Endothelial cell of umbilical vein (primary cell): ENCODE measurements around the gene PLXNB2. TPM values are rescaled to one million over a fixed set of nuclear protein-coding genes. Genes with fewer than 3 reads are reported as not detected.

ENCODE experiments used
- BruUV-seq: library from RNA; stranded (reverse); fragments of 400-500 nt; replicated peaks from 2 replicates; lab custom pipeline; 2021; lab: Mats Ljungman, UMichigan
- CTCF ChIA-PET: fragments of 300-600, 350-600 bp; sonication (Branson Sonifier 250); formaldehyde crosslinking; loops from one replicate; lab custom pipeline; 2021; ENCODE audit warnings: antibody characterized with exemption, inconsistent platforms; lab: Charles Lee
- POLR2A ChIA-PET: fragments of 300-600, 350-600 bp; sonication (Branson Sonifier 250); formaldehyde crosslinking; loops from one replicate; lab custom pipeline; 2021; ENCODE audit warnings: antibody characterized with exemption, inconsistent platforms; lab: Charles Lee
- DNase-seq: peaks from one replicate; pipeline ENCODE4 v3.0.0-alpha.2; 2011; ENCODE audit warnings: low read depth, low spot score
- FAIRE-seq: peaks from 2 replicates; lab custom pipeline; 2011; peaks lifted over from hg19 to GRCh38; lab: Jason Lieb, UNC
- H2AFZ ChIP-seq: 2 replicates; pipeline ENCODE4 v1.6.0; 2012; ENCODE audit warnings: low read depth, low read length, control low read depth, inconsistent platforms
- H3K27ac ChIP-seq: 2 replicates; pipeline ENCODE4 v1.5.1; 2011; ENCODE audit warnings: low read depth, mild to moderate bottlenecking, control low read depth, low read length, moderate library complexity; ENCODE audit not compliant: insufficient read depth
- H3K27me3 ChIP-seq, 2 experiments: 2 replicates each; pipeline versions ENCODE4 v1.6.0 to v1.6.1; 2011; ENCODE audit warnings: low read length in 2 of 2, mixed read lengths in 1 of 2; ENCODE audit not compliant: control insufficient read depth in 2 of 2, insufficient read depth in 2 of 2
- H3K36me3 ChIP-seq, 2 experiments: 2 replicates in 1 of 2; 3 replicates in 1 of 2; pipeline ENCODE4 v1.5.1; 2011; ENCODE audit warnings: low read length in 2 of 2, mild to moderate bottlenecking in 1 of 2, moderate library complexity in 1 of 2; ENCODE audit not compliant: control insufficient read depth in 2 of 2, insufficient read depth in 2 of 2; ENCODE audit errors: extremely low read depth in 1 of 2
- H3K4me1 ChIP-seq: 3 replicates; pipeline ENCODE4 v1.5.1; 2011; ENCODE audit warnings: mild to moderate bottlenecking, low read length; ENCODE audit not compliant: control insufficient read depth, insufficient read depth; ENCODE audit errors: extremely low read depth
- H3K4me2 ChIP-seq: 2 replicates; pipeline ENCODE4 v1.6.1; 2011; ENCODE audit warnings: low read length, control low read depth, mixed read lengths; ENCODE audit not compliant: insufficient read depth
- H3K4me3 ChIP-seq, 3 experiments: fragments of 200-600 bp in 1 of 3; sonication (generic), shearing (Covaris generic) in 1 of 3; replicated peaks in 1 of 3; 2 replicates each; pipeline ENCODE4 v1.5.1; 2011 to 2016; ENCODE audit warnings: control low read depth in 3 of 3, low read length in 3 of 3, mild to moderate bottlenecking in 2 of 3, inconsistent platforms in 1 of 3, low read depth in 1 of 3, moderate library complexity in 1 of 3; ENCODE audit not compliant: insufficient read depth in 1 of 3
- H3K79me2 ChIP-seq: 2 replicates; pipeline ENCODE4 v1.6.0; 2012; ENCODE audit warnings: low read length, inconsistent platforms; ENCODE audit not compliant: control insufficient read depth, insufficient read depth
- H3K9ac ChIP-seq: replicated peaks from 2 replicates; pipeline ENCODE3; 2011; ENCODE audit warnings: low read length, control low read depth; ENCODE audit not compliant: insufficient read depth; ENCODE audit errors: extremely low read depth
- H3K9me1 ChIP-seq: replicated peaks from 3 replicates; pipeline ENCODE4 v1.6.0; 2011; ENCODE audit warnings: mild to moderate bottlenecking, low read length; ENCODE audit not compliant: control insufficient read depth, insufficient read depth; ENCODE audit errors: extremely low read depth
- H3K9me3 ChIP-seq: replicated peaks from 2 replicates; pipeline ENCODE4 v1.5.1; 2012; ENCODE audit warnings: low read length, inconsistent platforms; ENCODE audit not compliant: control insufficient read depth, insufficient read depth
- H4K20me1 ChIP-seq: replicated peaks from 2 replicates; pipeline ENCODE3; 2011; ENCODE audit warnings: mild to moderate bottlenecking, low read length; ENCODE audit not compliant: control insufficient read depth, insufficient read depth; ENCODE audit errors: extremely low read depth
- EZH2 ChIP-seq: IDR thresholded peaks from 2 replicates; pipeline ENCODE4 v1.6.1; 2012; ENCODE audit warnings: borderline replicate concordance, low read depth, mild to moderate bottlenecking, moderate library complexity, low read length, inconsistent platforms; ENCODE audit not compliant: severe bottlenecking
- FOS ChIP-seq: IDR thresholded peaks from 2 replicates; pipeline ENCODE4 v1.6.1; 2011; ENCODE audit warnings: mild to moderate bottlenecking, low read length, moderate library complexity, borderline replicate concordance; ENCODE audit not compliant: insufficient read depth
- GATA2 ChIP-seq: IDR thresholded peaks from 2 replicates; pipeline ENCODE4 v1.7.0; 2011; ENCODE audit warnings: low read depth, mild to moderate bottlenecking, moderate library complexity, mixed read lengths, low read length; ENCODE audit not compliant: insufficient read length, insufficient read depth
- MYC ChIP-seq: IDR thresholded peaks from one replicate; pipeline ENCODE4 v1.6.1; 2011; ENCODE audit warnings: mild to moderate bottlenecking, low read depth, low read length
- POLR2A ChIP-seq: IDR thresholded peaks from 2 replicates; pipeline ENCODE4 v1.6.1; 2012; ENCODE audit warnings: low read depth, mild to moderate bottlenecking, control low read depth, low read length
- dilution Hi-C: fragments of 300-500 bp; cut with MboI; formaldehyde crosslinking; loops from one replicate; pipeline ENCODE4 v1.15.0; 2019; ENCODE audit warnings: low sequenced_read_pairs; ENCODE audit not compliant: extremely low pct_ligation_motif_present
- intact Hi-C: fragments of 100-400 bp; cut with micrococcal nuclease; formaldehyde crosslinking; loops from one replicate; pipeline ENCODE4 v1.10.0; 2022
- polyA plus RNA-seq, 4 experiments: library from polyadenylated mRNA; depleted of rRNA in 3 of 4; stranded (reverse) in 3 of 4; unstranded in 1 of 4; fragments of >200 nt; gene quantifications; 2 replicates each; pipeline versions ENCODE4 v1.2.1 to v1.2.3, GENCODE V29; 2011 to 2012; ENCODE audit warnings: missing spikeins in 1 of 4
- total RNA-seq: library from RNA; stranded (reverse); gene quantifications from 2 replicates; pipeline ENCODE4 v1.2.3, GENCODE V29; 2021
- TF ChIP-seq, protein P1 (sequence below), 2 donors: IDR thresholded peaks; 1 replicate in 1 of 2; 2 replicates in 1 of 2; pipeline ENCODE4 v1.5.1; 2011; ENCODE audit warnings: low read length in 2 of 2, mild to moderate bottlenecking in 2 of 2, moderate library complexity in 2 of 2, control low read depth in 1 of 2, inconsistent platforms in 1 of 2, low read depth in 1 of 2; ENCODE audit not compliant: insufficient read depth in 1 of 2; ENCODE audit errors: extremely low read depth in 1 of 2

Gene PLXNB2
- total and polyA plus RNA-seq, 2 donors (not counting 3 experiments of a cell fraction or from before 2014, with no cell fraction given) = 82.3 to 139 TPM

GRCh38 chr22:50247748-50248147 is 59.7 kb downstream of the PLXNB2 start:
- Histone ChIP-seq H3K9me1 (no peaks in the 10 kb centered on the region), H4K20me1 (no peaks in the 10 kb centered on the region), H3K9me3 (no peaks in the 10 kb centered on the region), H3K79me2 (peaks cover 25% of the 10 kb centered on the region), H3K27me3 (no peaks in the 10 kb centered on the region), H3K27ac (peak overlapping the region; percentile 3), H3K4me2 (no peak overlapping the region), H3K36me3 (peaks cover 0 to 6% of the 10 kb centered on the region in 2 experiments), H3K4me3 (no peak overlapping the region), H2AFZ (no peak overlapping the region), H3K4me1 (peaks cover 27% of the 10 kb centered on the region), H3K9ac (no peak overlapping the region)
- FAIRE-seq = peak; percentile 72
- intact Hi-C loops (no loop called here), dilution Hi-C loops (no loop called here)
- peak; percentile 45 for DNase-seq
- BruUV-seq = no TSS peak
- CTCF ChIA-PET = interaction anchor here (1.0 kb wide), 1 partner anchor 20 kb away, joined by 3 read pairs; no protein-coding TSS in a partner anchor
- TF ChIP-seq, protein P1, sequence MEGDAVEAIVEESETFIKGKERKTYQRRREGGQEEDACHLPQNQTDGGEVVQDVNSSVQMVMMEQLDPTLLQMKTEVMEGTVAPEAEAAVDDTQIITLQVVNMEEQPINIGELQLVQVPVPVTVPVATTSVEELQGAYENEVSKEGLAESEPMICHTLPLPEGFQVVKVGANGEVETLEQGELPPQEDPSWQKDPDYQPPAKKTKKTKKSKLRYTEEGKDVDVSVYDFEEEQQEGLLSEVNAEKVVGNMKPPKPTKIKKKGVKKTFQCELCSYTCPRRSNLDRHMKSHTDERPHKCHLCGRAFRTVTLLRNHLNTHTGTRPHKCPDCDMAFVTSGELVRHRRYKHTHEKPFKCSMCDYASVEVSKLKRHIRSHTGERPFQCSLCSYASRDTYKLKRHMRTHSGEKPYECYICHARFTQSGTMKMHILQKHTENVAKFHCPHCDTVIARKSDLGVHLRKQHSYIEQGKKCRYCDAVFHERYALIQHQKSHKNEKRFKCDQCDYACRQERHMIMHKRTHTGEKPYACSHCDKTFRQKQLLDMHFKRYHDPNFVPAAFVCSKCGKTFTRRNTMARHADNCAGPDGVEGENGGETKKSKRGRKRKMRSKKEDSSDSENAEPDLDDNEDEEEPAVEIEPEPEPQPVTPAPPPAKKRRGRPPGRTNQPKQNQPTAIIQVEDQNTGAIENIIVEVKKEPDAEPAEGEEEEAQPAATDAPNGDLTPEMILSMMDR (IDR thresholded peaks at IDR 0.05; ENCODE audit: extremely low read depth in 1 of 2, insufficient read depth in 1 of 2, low read depth in 1 of 2, low read length in 2 of 2) = no peak
- TF ChIP-seq FOS (peak; percentile 33), EZH2 (no peak), POLR2A (no peak), MYC (no peak), GATA2 (no peak)
- POLR2A ChIA-PET = no interaction called here
